ENCODE data around the gene IMP3. TPM values are rescaled to one million over a fixed set of nuclear protein-coding genes. Genes with fewer than 3 reads are reported as not detected.

IMP3 gene
- total RNA-seq, 1 experiment from 2014 or later, result 56.0 TPM

DNA sequence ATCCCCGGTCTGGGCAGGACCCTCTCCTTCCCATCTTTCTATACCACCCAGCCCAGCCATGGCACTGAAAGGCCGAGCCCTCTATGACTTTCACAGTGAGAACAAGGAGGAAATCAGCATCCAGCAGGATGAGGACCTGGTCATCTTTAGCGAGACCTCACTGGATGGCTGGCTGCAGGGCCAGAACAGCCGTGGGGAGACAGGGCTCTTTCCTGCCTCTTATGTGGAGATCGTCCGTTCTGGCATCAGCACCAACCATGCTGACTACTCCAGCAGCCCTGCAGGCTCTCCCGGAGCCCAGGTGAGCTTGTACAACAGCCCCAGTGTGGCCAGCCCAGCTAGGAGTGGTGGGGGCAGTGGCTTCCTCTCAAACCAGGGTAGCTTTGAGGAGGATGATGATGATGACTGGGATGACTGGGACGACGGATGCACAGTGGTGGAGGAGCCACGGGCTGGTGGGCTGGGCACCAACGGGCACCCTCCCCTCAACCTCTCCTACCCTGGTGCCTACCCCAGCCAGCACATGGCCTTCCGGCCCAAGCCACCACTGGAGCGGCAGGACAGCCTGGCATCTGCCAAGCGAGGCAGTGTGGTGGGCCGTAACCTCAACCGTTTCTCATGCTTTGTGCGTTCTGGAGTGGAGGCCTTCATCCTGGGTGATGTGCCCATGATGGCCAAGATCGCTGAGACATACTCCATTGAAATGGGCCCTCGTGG, 9.2 kb upstream of the IMP3 start:
- H3K9me3 ChIP-seq (ENCODE audit: control insufficient read depth, insufficient read depth, low read depth, low read length), result no peaks in the 10 kb centered on the region
- TF ChIP-seq, protein P1, sequence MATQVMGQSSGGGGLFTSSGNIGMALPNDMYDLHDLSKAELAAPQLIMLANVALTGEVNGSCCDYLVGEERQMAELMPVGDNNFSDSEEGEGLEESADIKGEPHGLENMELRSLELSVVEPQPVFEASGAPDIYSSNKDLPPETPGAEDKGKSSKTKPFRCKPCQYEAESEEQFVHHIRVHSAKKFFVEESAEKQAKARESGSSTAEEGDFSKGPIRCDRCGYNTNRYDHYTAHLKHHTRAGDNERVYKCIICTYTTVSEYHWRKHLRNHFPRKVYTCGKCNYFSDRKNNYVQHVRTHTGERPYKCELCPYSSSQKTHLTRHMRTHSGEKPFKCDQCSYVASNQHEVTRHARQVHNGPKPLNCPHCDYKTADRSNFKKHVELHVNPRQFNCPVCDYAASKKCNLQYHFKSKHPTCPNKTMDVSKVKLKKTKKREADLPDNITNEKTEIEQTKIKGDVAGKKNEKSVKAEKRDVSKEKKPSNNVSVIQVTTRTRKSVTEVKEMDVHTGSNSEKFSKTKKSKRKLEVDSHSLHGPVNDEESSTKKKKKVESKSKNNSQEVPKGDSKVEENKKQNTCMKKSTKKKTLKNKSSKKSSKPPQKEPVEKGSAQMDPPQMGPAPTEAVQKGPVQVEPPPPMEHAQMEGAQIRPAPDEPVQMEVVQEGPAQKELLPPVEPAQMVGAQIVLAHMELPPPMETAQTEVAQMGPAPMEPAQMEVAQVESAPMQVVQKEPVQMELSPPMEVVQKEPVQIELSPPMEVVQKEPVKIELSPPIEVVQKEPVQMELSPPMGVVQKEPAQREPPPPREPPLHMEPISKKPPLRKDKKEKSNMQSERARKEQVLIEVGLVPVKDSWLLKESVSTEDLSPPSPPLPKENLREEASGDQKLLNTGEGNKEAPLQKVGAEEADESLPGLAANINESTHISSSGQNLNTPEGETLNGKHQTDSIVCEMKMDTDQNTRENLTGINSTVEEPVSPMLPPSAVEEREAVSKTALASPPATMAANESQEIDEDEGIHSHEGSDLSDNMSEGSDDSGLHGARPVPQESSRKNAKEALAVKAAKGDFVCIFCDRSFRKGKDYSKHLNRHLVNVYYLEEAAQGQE (IDR thresholded peaks at IDR 0.05; ENCODE audit: insufficient read depth in 1 of 2, low read depth in 2 of 2, low read length in 1 of 2), result no peak
- TF ChIP-seq POLR2AphosphoS5 (IDR thresholded peaks at IDR 0.05; ENCODE audit: low read depth, low read length) (no peak), SIN3A (IDR thresholded peaks at IDR 0.05; ENCODE audit: borderline replicate concordance, insufficient read depth, low read depth, low read length) (no peak), TCF7L2 (IDR thresholded peaks at IDR 0.05; ENCODE audit: low read depth, low read length) (no peak)
- TF ChIP-seq, protein P2, sequence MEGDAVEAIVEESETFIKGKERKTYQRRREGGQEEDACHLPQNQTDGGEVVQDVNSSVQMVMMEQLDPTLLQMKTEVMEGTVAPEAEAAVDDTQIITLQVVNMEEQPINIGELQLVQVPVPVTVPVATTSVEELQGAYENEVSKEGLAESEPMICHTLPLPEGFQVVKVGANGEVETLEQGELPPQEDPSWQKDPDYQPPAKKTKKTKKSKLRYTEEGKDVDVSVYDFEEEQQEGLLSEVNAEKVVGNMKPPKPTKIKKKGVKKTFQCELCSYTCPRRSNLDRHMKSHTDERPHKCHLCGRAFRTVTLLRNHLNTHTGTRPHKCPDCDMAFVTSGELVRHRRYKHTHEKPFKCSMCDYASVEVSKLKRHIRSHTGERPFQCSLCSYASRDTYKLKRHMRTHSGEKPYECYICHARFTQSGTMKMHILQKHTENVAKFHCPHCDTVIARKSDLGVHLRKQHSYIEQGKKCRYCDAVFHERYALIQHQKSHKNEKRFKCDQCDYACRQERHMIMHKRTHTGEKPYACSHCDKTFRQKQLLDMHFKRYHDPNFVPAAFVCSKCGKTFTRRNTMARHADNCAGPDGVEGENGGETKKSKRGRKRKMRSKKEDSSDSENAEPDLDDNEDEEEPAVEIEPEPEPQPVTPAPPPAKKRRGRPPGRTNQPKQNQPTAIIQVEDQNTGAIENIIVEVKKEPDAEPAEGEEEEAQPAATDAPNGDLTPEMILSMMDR (IDR thresholded peaks at IDR 0.05), result no peak
- H3K27me3 ChIP-seq (ENCODE audit: control insufficient read depth, insufficient read depth, low read length), result no peaks in the 10 kb centered on the region
- BruUV-seq (replicated peaks), result no TSS peak
- no peak for DNase-seq (ENCODE audit: low read depth, low spot score)
- intact Hi-C loops (cut with micrococcal nuclease; ENCODE audit: unreplicated experiment), result no loop called here
- ATAC-seq, result no peak
- H3K27ac ChIP-seq (ENCODE audit: low read length), result peak overlapping the region; percentile 81
- H3K36me3 ChIP-seq (ENCODE audit: control insufficient read depth, insufficient read depth, low read length), result no peaks in the 10 kb centered on the region
- POLR2A ChIA-PET, result no interaction called here
- in situ Hi-C loops (cut with HindIII; ENCODE audit: low pct_unique_long_range_greater_than_20kb, low sequenced_read_pairs), result no loop called here
- peaks cover 31% of the 10 kb centered on the region for H3K4me1 ChIP-seq (ENCODE audit: control insufficient read depth, insufficient read depth, low read length)
- H3K4me3 ChIP-seq (ENCODE audit: low read depth in 2 of 2, low read length in 2 of 2), result peak overlapping the region; percentile 76 to 80
- CTCF ChIA-PET, result interaction anchor here (0.5 to 0.6 kb wide), 2 partner anchors 8 to 80 kb away, joined by 3 to 6 read pairs; no protein-coding TSS in a partner anchor

DNA sequence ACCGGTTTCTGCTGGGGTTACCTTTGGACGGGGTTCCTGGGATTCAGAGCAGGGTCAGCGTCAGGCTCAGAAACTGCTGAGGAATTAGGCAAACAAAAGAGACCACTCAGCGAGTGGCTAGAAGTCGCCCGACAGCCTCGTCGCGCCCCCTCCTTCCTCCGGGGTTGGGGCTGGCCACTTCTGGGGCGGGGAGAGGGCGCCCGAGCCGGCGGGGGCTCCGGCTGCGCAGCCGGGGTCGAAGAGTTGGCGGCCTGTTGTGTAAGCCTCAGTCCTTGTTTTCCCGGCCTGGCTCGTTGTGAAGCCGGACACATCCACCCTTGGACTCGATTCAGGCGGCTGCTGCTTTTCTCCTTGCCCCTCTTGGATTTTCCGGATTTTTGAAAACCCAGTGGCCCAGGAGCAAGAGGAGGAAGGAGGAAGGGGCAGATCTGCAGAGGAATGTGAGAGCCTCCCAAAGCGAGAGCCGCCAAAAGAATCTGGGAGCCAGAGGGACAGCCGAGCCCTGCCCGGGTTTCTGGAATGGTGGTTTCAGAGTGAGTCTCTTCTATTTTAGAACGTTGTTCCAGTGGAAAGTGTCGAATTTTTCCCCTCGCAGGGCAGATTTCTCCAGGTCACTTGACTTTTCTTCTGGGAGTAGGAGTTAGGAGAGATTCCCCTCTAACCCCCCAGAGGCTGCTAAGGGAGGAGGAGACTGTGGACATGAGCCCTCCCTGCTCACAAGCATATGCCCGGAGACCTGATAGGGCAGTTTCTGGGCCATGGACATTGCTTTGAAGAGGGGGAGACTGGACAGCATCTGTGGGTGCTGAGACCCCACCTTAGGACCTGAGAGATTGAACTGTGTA, 8.4 kb upstream of the IMP3 start:
- ATAC-seq, result peak; percentile 26
- ChIA-PET POLR2A (interaction anchor here (0.5 kb wide), 1 partner anchor 193 kb away, joined by 6 read pairs; no protein-coding TSS in a partner anchor), CTCF (interaction anchor here (0.5 to 1.4 kb wide), 7 partner anchors 8 to 280 kb away, joined by 3 to 14 read pairs (median 9); partner anchors contain the start of genes MAN2C1 and PTPN9)
- Histone ChIP-seq H3K4me3 (ENCODE audit: low read depth in 2 of 2, low read length in 2 of 2) (peak overlapping the region; percentile 76 to 80), H3K27me3 (ENCODE audit: control insufficient read depth, insufficient read depth, low read length) (no peaks in the 10 kb centered on the region), H3K9me3 (ENCODE audit: control insufficient read depth, insufficient read depth, low read depth, low read length) (no peaks in the 10 kb centered on the region), H3K36me3 (ENCODE audit: control insufficient read depth, insufficient read depth, low read length) (no peaks in the 10 kb centered on the region), H3K4me1 (ENCODE audit: control insufficient read depth, insufficient read depth, low read length) (peaks cover 31% of the 10 kb centered on the region), H3K27ac (ENCODE audit: low read length) (peak overlapping the region; percentile 81)
- in situ Hi-C loops (cut with HindIII; ENCODE audit: low pct_unique_long_range_greater_than_20kb, low sequenced_read_pairs) (no loop called here), intact Hi-C loops (cut with micrococcal nuclease; ENCODE audit: unreplicated experiment) (no loop called here)
- DNase-seq (ENCODE audit: low read depth, low spot score), result no peak
- 0 out of 2 replicates have a peak, but pooled peaks have one; percentile 18 for TF ChIP-seq SIN3A (IDR thresholded peaks at IDR 0.05; ENCODE audit: borderline replicate concordance, insufficient read depth, low read depth, low read length)
- TF ChIP-seq, protein P1 (IDR thresholded peaks at IDR 0.05; ENCODE audit: insufficient read depth in 1 of 2, low read depth in 2 of 2, low read length in 1 of 2), result no peak
- TF ChIP-seq TCF7L2 (IDR thresholded peaks at IDR 0.05; ENCODE audit: low read depth, low read length), result no peak
- TF ChIP-seq, protein P2 (IDR thresholded peaks at IDR 0.05), result no peak
- TF ChIP-seq POLR2AphosphoS5 (IDR thresholded peaks at IDR 0.05; ENCODE audit: low read depth, low read length), result no peak
- BruUV-seq (replicated peaks), result TSS peak; percentile 70
